Measurements from ENCODE around the gene TRAF5. TPM values are rescaled to one million over a fixed set of nuclear protein-coding genes. Genes with fewer than 3 reads are reported as not detected.

The TRAF5 gene
- total RNA-seq, 1 experiment from 2014 or later = 8.8 TPM

DNA sequence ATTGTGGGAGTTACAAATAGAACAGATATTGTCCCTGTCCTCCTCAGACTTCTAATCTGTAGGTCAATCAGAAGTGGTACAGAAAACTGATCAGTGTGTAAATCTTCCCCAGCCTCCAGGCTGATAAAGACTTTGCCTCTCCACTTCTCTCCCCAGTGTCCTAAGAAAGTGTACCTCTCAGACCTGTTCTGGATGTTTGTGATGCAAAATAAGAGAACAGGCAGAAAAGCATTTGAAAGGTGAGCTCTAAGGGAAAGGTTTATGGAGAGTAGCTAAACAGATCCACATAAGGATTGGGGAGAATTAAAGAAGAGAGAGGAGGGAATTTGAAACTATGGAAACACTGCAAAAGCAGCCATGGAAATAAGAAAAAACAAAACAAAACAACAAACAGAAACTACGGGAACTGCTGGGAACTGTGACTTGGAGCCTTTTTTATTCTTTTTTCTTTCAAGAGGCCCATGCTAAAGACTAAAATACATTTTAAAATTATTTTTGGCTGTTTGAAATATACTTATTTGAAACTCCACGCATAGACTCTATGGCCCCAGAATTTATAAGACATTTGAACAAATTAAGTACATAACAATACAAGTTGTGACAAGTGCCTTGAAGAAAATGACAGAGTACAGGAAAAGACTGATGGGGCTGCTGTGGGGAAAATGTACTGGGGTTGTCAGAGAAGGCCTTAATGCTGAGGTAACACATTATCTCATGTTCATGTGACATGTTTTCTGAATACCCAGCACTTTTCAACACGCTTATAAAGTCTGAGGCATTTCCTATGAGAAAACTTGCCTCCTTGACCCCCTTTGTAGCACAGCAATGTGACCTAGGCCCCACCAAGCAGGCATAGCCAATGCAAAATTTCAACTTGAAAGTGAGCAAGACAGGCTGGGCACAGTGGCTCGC is 51.2 kb downstream of the TRAF5 start:
- peaks cover 13% of the 10 kb centered on the region for H3K4me1 Mint-ChIP-seq (ENCODE audit: low read depth, unreplicated experiment)
- H3K4me3 Mint-ChIP-seq (ENCODE audit: unreplicated experiment) = no peak overlapping the region
- H3K27me3 Mint-ChIP-seq (ENCODE audit: insufficient read depth, unreplicated experiment) = no peaks in the 10 kb centered on the region
- DNase-seq = no peak
- H3K9me3 Mint-ChIP-seq (ENCODE audit: unreplicated experiment) = no peaks in the 10 kb centered on the region
- H3K36me3 ChIP-seq (ENCODE audit: control insufficient read depth, insufficient read depth, low read length) = no peaks in the 10 kb centered on the region
- H3K36me3 Mint-ChIP-seq (ENCODE audit: insufficient read depth, unreplicated experiment) = peaks cover 2% of the 10 kb centered on the region
- H3K4me1 ChIP-seq = no peaks in the 10 kb centered on the region
- ChIA-PET CTCF (no interaction called here), POLR2A (no interaction called here)
- no peak overlapping the region for H3K4me3 ChIP-seq (ENCODE audit: low read depth, low read length)
- BruUV-seq (replicated peaks) = no TSS peak
- H3K27ac Mint-ChIP-seq (ENCODE audit: unreplicated experiment) = no peak overlapping the region
- TF ChIP-seq, protein P1, sequence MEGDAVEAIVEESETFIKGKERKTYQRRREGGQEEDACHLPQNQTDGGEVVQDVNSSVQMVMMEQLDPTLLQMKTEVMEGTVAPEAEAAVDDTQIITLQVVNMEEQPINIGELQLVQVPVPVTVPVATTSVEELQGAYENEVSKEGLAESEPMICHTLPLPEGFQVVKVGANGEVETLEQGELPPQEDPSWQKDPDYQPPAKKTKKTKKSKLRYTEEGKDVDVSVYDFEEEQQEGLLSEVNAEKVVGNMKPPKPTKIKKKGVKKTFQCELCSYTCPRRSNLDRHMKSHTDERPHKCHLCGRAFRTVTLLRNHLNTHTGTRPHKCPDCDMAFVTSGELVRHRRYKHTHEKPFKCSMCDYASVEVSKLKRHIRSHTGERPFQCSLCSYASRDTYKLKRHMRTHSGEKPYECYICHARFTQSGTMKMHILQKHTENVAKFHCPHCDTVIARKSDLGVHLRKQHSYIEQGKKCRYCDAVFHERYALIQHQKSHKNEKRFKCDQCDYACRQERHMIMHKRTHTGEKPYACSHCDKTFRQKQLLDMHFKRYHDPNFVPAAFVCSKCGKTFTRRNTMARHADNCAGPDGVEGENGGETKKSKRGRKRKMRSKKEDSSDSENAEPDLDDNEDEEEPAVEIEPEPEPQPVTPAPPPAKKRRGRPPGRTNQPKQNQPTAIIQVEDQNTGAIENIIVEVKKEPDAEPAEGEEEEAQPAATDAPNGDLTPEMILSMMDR (IDR thresholded peaks at IDR 0.05; ENCODE audit: insufficient read depth in 1 of 2, low read depth in 1 of 2, low read length in 1 of 2, severe bottlenecking in 1 of 2, unreplicated experiment in 1 of 2) = no peak
- intact Hi-C loops (cut with micrococcal nuclease; ENCODE audit: unreplicated experiment) = no loop called here
- H3K27me3 ChIP-seq (replicated peaks; ENCODE audit: control insufficient read depth, insufficient read depth, low read length) = no peaks in the 10 kb centered on the region
- no peaks in the 10 kb centered on the region for H3K9me3 ChIP-seq

DNA sequence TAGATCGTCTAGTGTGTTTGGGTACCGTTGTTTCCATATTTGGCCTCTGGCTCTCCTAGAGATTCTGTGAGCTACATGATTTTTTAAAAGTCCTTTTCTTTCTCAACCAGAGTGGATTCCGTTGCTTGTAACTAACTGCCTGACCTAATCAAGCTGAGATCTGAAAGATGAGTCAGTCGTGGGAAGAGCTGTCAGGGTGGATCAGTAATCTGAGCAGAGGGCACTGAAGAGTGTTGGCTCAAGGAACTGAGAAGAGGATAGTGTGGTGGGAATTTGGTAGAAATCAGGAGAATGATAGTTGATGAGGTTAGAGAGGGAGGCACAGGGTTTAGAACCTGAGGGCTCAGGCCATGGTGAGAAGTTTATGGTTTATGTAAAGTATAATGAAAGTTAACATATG is 52.2 kb downstream of the TRAF5 start:
- POLR2A ChIA-PET = no interaction called here
- no peak overlapping the region for H3K27ac Mint-ChIP-seq (ENCODE audit: unreplicated experiment)

DNA sequence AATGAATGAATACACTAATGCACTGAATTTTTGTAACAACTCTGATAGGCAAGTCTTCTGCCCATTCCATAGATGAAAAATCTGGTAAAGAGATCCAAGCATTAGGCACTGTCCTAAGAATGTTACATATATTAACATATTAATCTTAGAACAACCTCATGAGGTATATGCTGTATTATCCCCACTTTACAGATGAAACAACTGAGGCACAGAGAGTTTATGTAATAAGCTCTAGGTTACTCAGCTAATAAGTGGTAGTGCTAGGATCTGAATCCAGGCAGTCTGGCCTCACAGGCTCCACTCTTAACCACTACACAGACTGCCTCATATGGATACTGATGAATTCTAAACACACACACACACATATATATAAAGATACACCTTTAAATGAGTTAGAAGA is 52.8 kb downstream of the TRAF5 start:
- H3K36me3 Mint-ChIP-seq (ENCODE audit: insufficient read depth, unreplicated experiment) = peaks cover 5% of the 10 kb centered on the region
- ChIA-PET POLR2A (no interaction called here), CTCF (no interaction called here)
- intact Hi-C loops (cut with micrococcal nuclease; ENCODE audit: unreplicated experiment) = no loop called here
- H3K27ac Mint-ChIP-seq (ENCODE audit: unreplicated experiment) = no peak overlapping the region
- H3K36me3 ChIP-seq (ENCODE audit: control insufficient read depth, insufficient read depth, low read length) = no peaks in the 10 kb centered on the region
- H3K4me1 ChIP-seq = no peaks in the 10 kb centered on the region
- H3K9me3 Mint-ChIP-seq (ENCODE audit: unreplicated experiment) = no peaks in the 10 kb centered on the region
- H3K4me1 Mint-ChIP-seq (ENCODE audit: low read depth, unreplicated experiment) = peaks cover 20% of the 10 kb centered on the region
- no TSS peak for BruUV-seq (replicated peaks)
- DNase-seq = no peak
- H3K9me3 ChIP-seq = no peaks in the 10 kb centered on the region
- H3K4me3 Mint-ChIP-seq (ENCODE audit: unreplicated experiment) = no peak overlapping the region
- H3K27me3 ChIP-seq (replicated peaks; ENCODE audit: control insufficient read depth, insufficient read depth, low read length) = no peaks in the 10 kb centered on the region
- H3K4me3 ChIP-seq (ENCODE audit: low read depth, low read length) = no peak overlapping the region
- H3K27me3 Mint-ChIP-seq (ENCODE audit: insufficient read depth, unreplicated experiment) = no peaks in the 10 kb centered on the region
- TF ChIP-seq, protein P1 (IDR thresholded peaks at IDR 0.05; ENCODE audit: insufficient read depth in 1 of 2, low read depth in 1 of 2, low read length in 1 of 2, severe bottlenecking in 1 of 2, unreplicated experiment in 1 of 2) = no peak

More for the DNA sequence above, 52.2 kb downstream of the TRAF5 start:
- Mint-ChIP-seq H3K27me3 (ENCODE audit: insufficient read depth, unreplicated experiment) (no peaks in the 10 kb centered on the region), H3K9me3 (ENCODE audit: unreplicated experiment) (no peaks in the 10 kb centered on the region), H3K4me3 (ENCODE audit: unreplicated experiment) (no peak overlapping the region), H3K4me1 (ENCODE audit: low read depth, unreplicated experiment) (peaks cover 19% of the 10 kb centered on the region), H3K36me3 (ENCODE audit: insufficient read depth, unreplicated experiment) (peaks cover 5% of the 10 kb centered on the region)
- H3K4me3 ChIP-seq (ENCODE audit: low read depth, low read length) = no peak overlapping the region
- CTCF ChIA-PET = no interaction called here
- H3K27me3 ChIP-seq (replicated peaks; ENCODE audit: control insufficient read depth, insufficient read depth, low read length) = no peaks in the 10 kb centered on the region
- H3K9me3 ChIP-seq = no peaks in the 10 kb centered on the region
- no peaks in the 10 kb centered on the region for H3K4me1 ChIP-seq
- intact Hi-C loops (cut with micrococcal nuclease; ENCODE audit: unreplicated experiment) = no loop called here
- H3K36me3 ChIP-seq (ENCODE audit: control insufficient read depth, insufficient read depth, low read length) = no peaks in the 10 kb centered on the region
- no TSS peak for BruUV-seq (replicated peaks)
- no peak for DNase-seq
- TF ChIP-seq, protein P1 (IDR thresholded peaks at IDR 0.05; ENCODE audit: insufficient read depth in 1 of 2, low read depth in 1 of 2, low read length in 1 of 2, severe bottlenecking in 1 of 2, unreplicated experiment in 1 of 2) = no peak

All from Caco-2 (cell line).